GM12874 (cell line): ENCODE measurements around the gene GRIK4.

Source experiments
- TF ChIP-seq, protein P1 (sequence below): IDR thresholded peaks from 2 replicates; pipeline ENCODE4 v1.5.1; 2011; ENCODE audit warnings: low read depth, mild to moderate bottlenecking, control low read depth, low read length, moderate library complexity; ENCODE audit not compliant: insufficient read depth

Gene GRIK4

DNA sequence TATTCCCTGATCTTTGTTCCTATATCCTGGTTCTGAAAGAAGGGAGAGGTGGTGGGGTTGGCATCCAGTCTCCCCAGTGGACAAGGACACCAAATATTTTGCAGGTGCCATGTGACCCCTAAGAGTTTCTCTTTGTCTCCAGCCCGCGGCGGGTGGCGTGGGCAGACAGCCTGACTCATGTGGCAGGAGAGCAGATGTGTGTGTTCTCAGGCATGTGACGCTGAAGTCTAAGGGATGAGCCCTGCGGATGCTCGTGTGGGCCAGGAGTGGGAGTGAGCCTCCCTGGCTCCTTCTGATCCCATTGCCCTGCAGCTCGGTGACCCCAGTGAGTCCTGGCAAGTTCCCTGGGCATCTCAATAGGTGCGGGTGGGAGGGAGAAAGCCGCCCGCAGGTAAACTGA lies 417.5 kb downstream of the GRIK4 start:
- TF ChIP-seq, protein P1, sequence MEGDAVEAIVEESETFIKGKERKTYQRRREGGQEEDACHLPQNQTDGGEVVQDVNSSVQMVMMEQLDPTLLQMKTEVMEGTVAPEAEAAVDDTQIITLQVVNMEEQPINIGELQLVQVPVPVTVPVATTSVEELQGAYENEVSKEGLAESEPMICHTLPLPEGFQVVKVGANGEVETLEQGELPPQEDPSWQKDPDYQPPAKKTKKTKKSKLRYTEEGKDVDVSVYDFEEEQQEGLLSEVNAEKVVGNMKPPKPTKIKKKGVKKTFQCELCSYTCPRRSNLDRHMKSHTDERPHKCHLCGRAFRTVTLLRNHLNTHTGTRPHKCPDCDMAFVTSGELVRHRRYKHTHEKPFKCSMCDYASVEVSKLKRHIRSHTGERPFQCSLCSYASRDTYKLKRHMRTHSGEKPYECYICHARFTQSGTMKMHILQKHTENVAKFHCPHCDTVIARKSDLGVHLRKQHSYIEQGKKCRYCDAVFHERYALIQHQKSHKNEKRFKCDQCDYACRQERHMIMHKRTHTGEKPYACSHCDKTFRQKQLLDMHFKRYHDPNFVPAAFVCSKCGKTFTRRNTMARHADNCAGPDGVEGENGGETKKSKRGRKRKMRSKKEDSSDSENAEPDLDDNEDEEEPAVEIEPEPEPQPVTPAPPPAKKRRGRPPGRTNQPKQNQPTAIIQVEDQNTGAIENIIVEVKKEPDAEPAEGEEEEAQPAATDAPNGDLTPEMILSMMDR, result no peak

GRCh38 chr11:120929664-120930154 lies 418.2 kb downstream of the GRIK4 start:
- TF ChIP-seq, protein P1, result peak; percentile 82

GRCh38 chr11:120931057-120931779 lies 419.7 kb downstream of the GRIK4 start:
- TF ChIP-seq, protein P1, result peak; percentile 44; the same call in 1 of the 2 replicates

GRCh38 chr11:120932305-120932915 lies 420.9 kb downstream of the GRIK4 start:
- TF ChIP-seq, protein P1, result no peak

- TF ChIP-seq, protein P1, result no peak
Measured at GRCh38 chr11:120936356-120936755, 424.8 kb downstream of the GRIK4 start.

DNA sequence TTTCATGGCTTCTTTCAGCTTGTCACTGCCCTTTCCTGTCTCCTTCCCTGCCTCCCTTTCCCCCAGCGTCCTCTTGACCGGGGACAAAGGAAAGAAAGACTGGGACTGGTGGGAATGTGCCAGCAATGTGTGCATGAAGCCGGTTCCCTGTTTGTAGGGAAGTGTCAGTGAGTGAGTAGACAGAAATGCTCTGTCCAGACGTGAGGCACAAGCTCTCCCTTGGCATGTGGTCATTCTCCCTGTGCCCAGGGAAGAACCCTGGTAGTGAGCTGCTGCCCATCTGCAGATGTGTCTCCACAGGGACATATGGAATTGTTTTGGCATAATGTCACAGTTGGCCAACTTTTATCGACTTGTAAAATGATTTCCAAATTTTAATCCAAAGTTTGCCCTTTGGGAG lies 426.0 kb downstream of the GRIK4 start:
- TF ChIP-seq, protein P1, result no peak

GRCh38 chr11:120938260-120938659 lies 426.7 kb downstream of the GRIK4 start:
- TF ChIP-seq, protein P1, result no peak
